ENCODE data around the gene MYO16. TPM values are rescaled to one million over a fixed set of nuclear protein-coding genes. Genes with fewer than 3 reads are reported as not detected.

MYO16 gene
- total RNA-seq, 6 experiments from 2014 or later = not detected

GRCh38 chr13:108682714-108683113 lies 53.3 kb downstream of the MYO16 start:
- no peak for DNase-seq
- Mint-ChIP-seq H3K27ac (no peak overlapping the region), H3K36me3 (ENCODE audit: low read depth) (no peaks in the 10 kb centered on the region), H3K27me3 (ENCODE audit: insufficient read depth) (no peaks in the 10 kb centered on the region; the same call in 1 of the 2 replicates), H3K4me1 (ENCODE audit: low read depth) (no peaks in the 10 kb centered on the region), H3K4me3 (no peak overlapping the region), H3K9me3 (peaks cover 28% of the 10 kb centered on the region)
- no peak for TF ChIP-seq CTCF (IDR thresholded peaks at IDR 0.05)

- Mint-ChIP-seq H3K27me3 (ENCODE audit: insufficient read depth) (no peaks in the 10 kb centered on the region; the same call in 1 of the 2 replicates), H3K9me3 (peaks cover 13% of the 10 kb centered on the region), H3K4me1 (ENCODE audit: low read depth) (no peaks in the 10 kb centered on the region), H3K4me3 (no peak overlapping the region), H3K27ac (no peak overlapping the region), H3K36me3 (ENCODE audit: low read depth) (no peaks in the 10 kb centered on the region)
- no peak for DNase-seq
- no peak for TF ChIP-seq CTCF (IDR thresholded peaks at IDR 0.05)
These were observed 56.6 kb downstream of the MYO16 start for GRCh38 chr13:108686027-108686426.

GRCh38 chr13:108690726-108691125 lies 61.3 kb downstream of the MYO16 start:
- H3K9me3 Mint-ChIP-seq = no peaks in the 10 kb centered on the region; the same call in none of the 2 replicates
- no peak for DNase-seq
- H3K27ac Mint-ChIP-seq = no peak overlapping the region
- no peaks in the 10 kb centered on the region for H3K36me3 Mint-ChIP-seq (ENCODE audit: low read depth)
- no peak for TF ChIP-seq CTCF (IDR thresholded peaks at IDR 0.05)
- no peaks in the 10 kb centered on the region for H3K27me3 Mint-ChIP-seq (ENCODE audit: insufficient read depth)
- no peak overlapping the region for H3K4me3 Mint-ChIP-seq
- no peaks in the 10 kb centered on the region for H3K4me1 Mint-ChIP-seq (ENCODE audit: low read depth)

DNA sequence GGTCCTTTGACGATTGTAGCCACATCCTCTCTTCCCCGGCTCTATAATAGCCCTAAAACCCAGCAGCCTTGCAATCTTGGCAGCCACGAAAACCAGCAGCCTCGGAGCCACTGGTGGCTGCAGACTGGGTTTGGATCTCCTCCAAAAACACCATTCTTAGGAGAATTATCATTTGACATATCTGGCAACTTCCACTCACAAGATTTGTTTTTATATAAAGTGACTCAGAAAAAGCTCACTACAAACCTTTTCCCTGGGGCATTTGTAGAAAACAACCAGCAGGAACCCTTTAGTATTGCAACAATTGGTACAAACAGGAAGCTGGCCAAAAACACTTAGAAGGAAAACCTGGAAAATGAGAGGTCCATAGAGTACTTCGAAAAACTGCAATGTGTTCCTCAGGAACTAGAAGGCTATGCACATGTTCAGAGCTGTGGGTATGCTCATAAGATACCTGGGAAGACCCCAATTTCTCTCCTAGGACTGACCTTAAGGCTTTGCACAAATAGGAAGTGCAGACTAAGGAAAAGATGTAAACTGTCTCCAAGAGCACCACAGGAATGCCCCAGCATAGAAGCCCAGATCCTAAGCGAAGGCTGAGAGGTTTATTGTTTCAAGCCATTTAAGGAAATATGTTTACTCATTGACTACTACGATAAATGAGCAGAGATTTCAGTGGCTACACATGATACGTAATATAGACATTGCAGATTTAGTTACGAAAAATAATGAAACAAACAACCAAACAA lies 71.2 kb downstream of the MYO16 start:
- no peaks in the 10 kb centered on the region; the same call in 1 of the 2 replicates for H3K27me3 Mint-ChIP-seq (ENCODE audit: insufficient read depth)
- no peak for DNase-seq
- peaks cover 40% of the 10 kb centered on the region for H3K9me3 Mint-ChIP-seq
- H3K36me3 Mint-ChIP-seq (ENCODE audit: low read depth) = peaks cover 4% of the 10 kb centered on the region; the same call in 1 of the 2 replicates
- H3K27ac Mint-ChIP-seq = no peak overlapping the region
- no peak for TF ChIP-seq CTCF (IDR thresholded peaks at IDR 0.05)
- no peaks in the 10 kb centered on the region for H3K4me1 Mint-ChIP-seq (ENCODE audit: low read depth)
- no peak overlapping the region for H3K4me3 Mint-ChIP-seq

DNA sequence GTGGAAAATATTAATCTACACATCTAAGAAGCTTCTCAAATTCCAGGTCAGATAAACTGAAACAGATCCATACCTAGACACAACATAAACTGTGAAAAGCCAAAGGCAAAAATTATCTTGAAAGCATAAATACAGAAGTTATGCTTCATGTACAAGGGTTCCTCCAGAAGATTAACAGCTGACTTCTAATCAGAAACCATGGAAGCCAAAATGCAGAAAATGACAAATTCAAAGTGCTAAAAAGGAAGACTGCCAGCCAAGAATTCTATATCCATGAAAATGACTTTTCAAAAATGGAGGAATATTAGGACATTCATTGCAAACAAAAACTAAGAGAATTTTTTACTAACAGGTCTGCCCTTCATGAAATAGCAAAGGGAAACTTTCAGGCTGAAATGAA lies 72.8 kb downstream of the MYO16 start:
- Mint-ChIP-seq H3K36me3 (ENCODE audit: low read depth) (peaks cover 4% of the 10 kb centered on the region; the same call in 1 of the 2 replicates), H3K4me3 (no peak overlapping the region), H3K27me3 (ENCODE audit: insufficient read depth) (no peaks in the 10 kb centered on the region; the same call in 1 of the 2 replicates), H3K9me3 (peaks cover 36% of the 10 kb centered on the region), H3K27ac (no peak overlapping the region), H3K4me1 (ENCODE audit: low read depth) (no peaks in the 10 kb centered on the region)
- TF ChIP-seq CTCF (IDR thresholded peaks at IDR 0.05) = no peak
- DNase-seq = no peak

Data from HFFc6 (cell line).